GM19468 (cell line): ENCODE data around the gene FARS2.
"Not testable (repeated sequence)": the region's sequence is repeated elsewhere in the genome, so short reads cannot be mapped to it uniquely, and the experiment has no call there.

Source experiments
- ATAC-seq: cut with Tn5 transposase; IDR thresholded peaks from one replicate; pipeline ENCODE4 v1.9.1; 2021; ENCODE audit warnings: mild to moderate bottlenecking, moderate library complexity, moderate number of reproducible peaks; ENCODE audit not compliant: unreplicated experiment; ENCODE audit errors: extremely low read depth

Gene FARS2

GRCh38 chr6:5639193-5639592 lies 377.9 kb downstream of the FARS2 start:
- no peak for ATAC-seq

GRCh38 chr6:5640614-5641013 lies 379.3 kb downstream of the FARS2 start:
- ATAC-seq: no peak

GRCh38 chr6:5644523-5645185 lies 383.3 kb downstream of the FARS2 start:
- ATAC-seq: no peak

- no peak for ATAC-seq
Observed at GRCh38 chr6:5645328-5646290, 384.3 kb downstream of the FARS2 start.

GRCh38 chr6:5652406-5653137 lies 391.3 kb downstream of the FARS2 start:
- no peak for ATAC-seq

GRCh38 chr6:5653801-5654200 lies 392.5 kb downstream of the FARS2 start:
- ATAC-seq: no peak

GRCh38 chr6:5656226-5656625 lies 394.9 kb downstream of the FARS2 start:
- ATAC-seq: no peak

GRCh38 chr6:5656695-5657094 lies 395.4 kb downstream of the FARS2 start:
- ATAC-seq: not testable (repeated sequence)

GRCh38 chr6:5657684-5658430 lies 396.5 kb downstream of the FARS2 start:
- no peak for ATAC-seq

- no peak for ATAC-seq
Observed at GRCh38 chr6:5659467-5659866, 398.2 kb downstream of the FARS2 start.

GRCh38 chr6:5660772-5661171 lies 399.5 kb downstream of the FARS2 start:
- no peak for ATAC-seq

GRCh38 chr6:5662797-5663196 lies 401.5 kb downstream of the FARS2 start:
- ATAC-seq: no peak

GRCh38 chr6:5663259-5663658 lies 401.9 kb downstream of the FARS2 start:
- no peak for ATAC-seq

- no peak for ATAC-seq
Observed at GRCh38 chr6:5663739-5664138, 402.4 kb downstream of the FARS2 start.

GRCh38 chr6:5664149-5664548 lies 402.8 kb downstream of the FARS2 start:
- ATAC-seq: no peak

- ATAC-seq: no peak
Observed at GRCh38 chr6:5665173-5665572, 403.9 kb downstream of the FARS2 start.

- no peak for ATAC-seq
Observed at GRCh38 chr6:5665667-5666066, 404.4 kb downstream of the FARS2 start.

GRCh38 chr6:5666695-5667094 lies 405.4 kb downstream of the FARS2 start:
- ATAC-seq: no peak

- ATAC-seq: no peak
Observed at GRCh38 chr6:5667737-5668136, 406.4 kb downstream of the FARS2 start.

- ATAC-seq: no peak
Observed at GRCh38 chr6:5670381-5670780, 409.1 kb downstream of the FARS2 start.
